Esophagus squamous epithelium (tissue), 5 donors: Measurements from ENCODE around the gene KIAA0232. TPM values are rescaled to one million over a fixed set of nuclear protein-coding genes. Genes with fewer than 3 reads are reported as not detected.
A peak's percentile ranks its signal among the peaks of the same experiment; 100 is the strongest.

ENCODE experiments used
- DNase-seq: peaks from one replicate; lab custom pipeline; 2025; lab: John Stamatoyannopoulos, UW
- H3K27ac ChIP-seq, 4 donors: fragments of 200-600 bp; sonication (generic); one replicate each; pipeline ENCODE4 v1.5.1; 2016 to 2019; ENCODE audit warnings: mild to moderate bottlenecking in 1 of 4
- H3K27me3 ChIP-seq, 4 donors: fragments of 200-600 bp; sonication (generic); 1 replicate in 3 of 4; 2 replicates in 1 of 4; pipeline versions ENCODE4 v1.5.1 to v1.6.0; 2017 to 2021; ENCODE audit warnings: antibody characterized with exemption in 1 of 4
- H3K36me3 ChIP-seq, 3 donors: fragments of 200-600 bp; sonication (generic); one replicate each; pipeline ENCODE4 v1.5.1; 2016 to 2019
- H3K4me1 ChIP-seq, 3 donors: fragments of 200-600 bp; sonication (generic); one replicate each; pipeline ENCODE4 v1.5.1; 2017 to 2019
- H3K4me3 ChIP-seq, 4 donors: fragments of 200-600 bp; sonication (generic); 1 replicate in 3 of 4; 2 replicates in 1 of 4; pipeline ENCODE4 v1.5.1; 2016 to 2019; ENCODE audit warnings: mild to moderate bottlenecking in 2 of 4, moderate library complexity in 1 of 4
- H3K9me3 ChIP-seq, 3 donors: fragments of 200-600 bp; sonication (generic); one replicate each; pipeline ENCODE4 v1.5.1; 2016 to 2019
- CTCF ChIP-seq, 6 experiments: fragments of 450-650 bp in 4 of 6; fragments of 200-600 bp in 2 of 6; sonication (generic) in 2 of 6; IDR thresholded peaks; one replicate each; pipeline ENCODE4 v1.5.1; 2016 to 2019; ENCODE audit warnings: antibody characterized with exemption in 6 of 6, mild to moderate bottlenecking in 4 of 6, moderate library complexity in 4 of 6
- POLR2A ChIP-seq, 4 donors: fragments of 450-650 bp; IDR thresholded peaks; one replicate each; pipeline ENCODE4 v1.6.1; 2017; ENCODE audit warnings: antibody characterized with exemption in 4 of 4, mild to moderate bottlenecking in 4 of 4, moderate library complexity in 3 of 4
- WGBS, 2 donors: methylation state at CpG; one replicate each; pipeline ENCODE4 v1.1.5; 2018; 5-methylcytosine and 5-hydroxymethylcytosine counted together
- intact Hi-C: fragments of 100-400 bp; cut with DNase I; formaldehyde crosslinking; loops from one replicate; pipeline ENCODE4 v1.15.0; 2022
- total RNA-seq, 4 donors: library from RNA; depleted of rRNA; stranded (reverse); fragments of >200 nt; gene quantifications; one replicate each; pipeline ENCODE4 v1.1.0, GENCODE V29; 2016
- donor health status: DM: yes; HTN: yes; CAD: no.

Gene KIAA0232
- total RNA-seq, 4 donors from 2014 or later = 19.4 to 46.8 (median 35.0) TPM

- Histone ChIP-seq H3K4me1 (peaks cover 21 to 56% (median 27%) of the 10 kb centered on the region in 3 donors), H3K9me3 (no peaks in the 10 kb centered on the region), H3K27me3 (no peaks in the 10 kb centered on the region), H3K4me3 (no peak overlapping the region), H3K36me3 (no peaks in the 10 kb centered on the region), H3K27ac (peak overlapping the region; percentile 48 to 87 (median 76))
- TF ChIP-seq POLR2A (IDR thresholded peaks at IDR 0.05) (no peak), CTCF (IDR thresholded peaks at IDR 0.05) (peak in 5 of 6 experiments; percentile 44 to 59 (median 50))
- 43 to 50% methylated on average over 12 to 16 of the region's 18 CpGs for WGBS, 2 donors
- DNase-seq = peak; percentile 36
- intact Hi-C loops = no loop called here
Observed at GRCh38 chr4:6917461-6918271, 135.1 kb downstream of the KIAA0232 start.

- intact Hi-C loops = no loop called here
- 23 to 32% methylated on average over 6 to 7 of the region's 7 CpGs for WGBS, 2 donors
- DNase-seq = no peak
Observed at GRCh38 chr4:6918338-6918737, 135.8 kb downstream of the KIAA0232 start.

GRCh38 chr4:6920171-6920570 lies 137.6 kb downstream of the KIAA0232 start:
- 56 to 61% methylated on average over 3 of the region's 3 CpGs for WGBS, 2 donors
- H3K36me3 ChIP-seq = peaks cover 0 to 23% (median 16%) of the 10 kb centered on the region in 3 donors
- H3K27me3 ChIP-seq = no peaks in the 10 kb centered on the region
- no peak overlapping the region for H3K4me3 ChIP-seq
- no peaks in the 10 kb centered on the region for H3K9me3 ChIP-seq
- TF ChIP-seq POLR2A (IDR thresholded peaks at IDR 0.05) (no peak), CTCF (IDR thresholded peaks at IDR 0.05) (no peak)
- H3K4me1 ChIP-seq = peaks cover 19 to 49% (median 27%) of the 10 kb centered on the region in 3 donors
- no peak for DNase-seq
- peak overlapping the region in 2 of 4 donors; percentile 33 to 36 for H3K27ac ChIP-seq
- intact Hi-C loops = no loop called here

More at GRCh38 chr4:6918338-6918737, 135.8 kb downstream of the KIAA0232 start:
- Histone ChIP-seq H3K4me1 (peaks cover 21 to 54% (median 27%) of the 10 kb centered on the region in 3 donors), H3K27me3 (no peaks in the 10 kb centered on the region), H3K36me3 (peaks cover 0 to 5% (median under 1%) of the 10 kb centered on the region in 3 donors), H3K4me3 (no peak overlapping the region), H3K9me3 (no peaks in the 10 kb centered on the region), H3K27ac (peak overlapping the region in 3 of 4 donors; percentile 74 to 87 (median 79))
- TF ChIP-seq POLR2A (IDR thresholded peaks at IDR 0.05) (no peak), CTCF (IDR thresholded peaks at IDR 0.05) (no peak)

GRCh38 chr4:6923507-6923906 lies 141.0 kb downstream of the KIAA0232 start:
- DNase-seq = no peak
- H3K9me3 ChIP-seq = no peaks in the 10 kb centered on the region
- TF ChIP-seq CTCF (IDR thresholded peaks at IDR 0.05) (no peak), POLR2A (IDR thresholded peaks at IDR 0.05) (no peak)
- no peak overlapping the region for H3K4me3 ChIP-seq
- H3K27me3 ChIP-seq = no peaks in the 10 kb centered on the region
- intact Hi-C loops = no loop called here
- H3K36me3 ChIP-seq = peaks cover 0 to 32% (median 16%) of the 10 kb centered on the region in 3 donors
- H3K27ac ChIP-seq = peak overlapping the region in 1 of 4 donors; percentile 28
- peaks cover 0 to 36% (median 4%) of the 10 kb centered on the region in 3 donors for H3K4me1 ChIP-seq
- 99 to 100% methylated on average over 3 to 23 of the region's 32 CpGs for WGBS, 2 donors

GRCh38 chr4:6924361-6924779 lies 141.8 kb downstream of the KIAA0232 start:
- H3K27ac ChIP-seq = peak overlapping the region in 2 of 4 donors; percentile 39 to 69

More at GRCh38 chr4:6924361-6924779, 141.8 kb downstream of the KIAA0232 start:
- Histone ChIP-seq H3K4me1 (peaks cover 0 to 35% (median 4%) of the 10 kb centered on the region in 3 donors), H3K27me3 (no peaks in the 10 kb centered on the region), H3K36me3 (peaks cover 0 to 32% (median 16%) of the 10 kb centered on the region in 3 donors), H3K9me3 (no peaks in the 10 kb centered on the region), H3K4me3 (no peak overlapping the region)
- 94 to 97% methylated on average over 6 to 9 of the region's 12 CpGs for WGBS, 2 donors
- no peak for DNase-seq
- intact Hi-C loops = no loop called here
- no peak for TF ChIP-seq CTCF (IDR thresholded peaks at IDR 0.05)
- no peak for TF ChIP-seq POLR2A (IDR thresholded peaks at IDR 0.05)
